Measurements from ENCODE around the gene CRELD2.

CRELD2 gene, protein sequence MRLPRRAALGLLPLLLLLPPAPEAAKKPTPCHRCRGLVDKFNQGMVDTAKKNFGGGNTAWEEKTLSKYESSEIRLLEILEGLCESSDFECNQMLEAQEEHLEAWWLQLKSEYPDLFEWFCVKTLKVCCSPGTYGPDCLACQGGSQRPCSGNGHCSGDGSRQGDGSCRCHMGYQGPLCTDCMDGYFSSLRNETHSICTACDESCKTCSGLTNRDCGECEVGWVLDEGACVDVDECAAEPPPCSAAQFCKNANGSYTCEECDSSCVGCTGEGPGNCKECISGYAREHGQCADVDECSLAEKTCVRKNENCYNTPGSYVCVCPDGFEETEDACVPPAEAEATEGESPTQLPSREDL

DNA sequence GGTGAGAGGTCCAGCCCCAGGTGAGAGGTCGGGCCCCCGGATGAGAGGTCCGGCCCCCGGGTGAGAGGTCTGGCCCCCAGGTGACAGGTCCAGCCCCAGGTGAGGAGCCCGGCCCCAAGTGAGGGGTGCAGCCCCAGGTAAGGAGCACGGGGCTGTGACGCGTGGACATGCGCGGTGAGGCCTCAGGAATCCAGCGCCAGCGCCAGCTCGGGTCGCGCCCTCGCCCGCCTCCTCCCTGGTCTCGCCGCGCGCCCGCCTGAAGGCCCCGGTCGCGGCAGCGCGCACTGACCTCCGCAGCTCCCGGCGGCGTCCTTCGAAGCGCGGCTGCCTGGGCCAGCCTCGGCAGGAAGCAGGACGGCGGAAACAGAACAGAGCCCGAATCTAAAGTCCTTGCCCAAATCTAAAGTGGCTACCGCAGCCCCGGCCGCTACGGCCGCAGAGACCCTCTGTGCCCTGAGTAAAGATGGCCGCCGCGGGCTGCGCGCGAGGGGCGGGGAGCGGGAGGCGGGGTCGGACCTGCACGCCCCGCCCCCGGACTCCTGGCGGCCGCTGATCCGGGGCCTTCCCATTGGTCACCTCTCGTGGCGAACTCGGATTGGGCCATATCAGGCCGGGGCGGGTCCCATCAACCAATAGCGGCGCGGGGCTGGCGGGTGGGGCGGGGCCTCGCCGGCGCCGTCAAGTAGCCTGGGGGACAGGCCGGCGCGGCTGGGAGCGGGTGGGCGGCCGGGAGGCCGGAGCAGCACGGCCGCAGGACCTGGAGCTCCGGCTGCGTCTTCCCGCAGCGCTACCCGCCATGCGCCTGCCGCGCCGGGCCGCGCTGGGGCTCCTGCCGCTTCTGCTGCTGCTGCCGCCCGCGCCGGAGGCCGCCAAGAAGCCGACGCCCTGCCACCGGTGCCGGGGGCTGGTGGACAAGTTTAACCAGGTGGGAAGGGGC is at the start of gene CRELD2, which contains the start of gene ALG12:
Gene CRELD2 (plus strand): TSS at position 661 of the 937 bp plus-strand sequence. CDS start 136 bp downstream, at position 797.
Gene ALG12 (minus strand): TSS at position 465 of the 937 bp plus-strand sequence. CDS start 4,673 bp downstream, outside the sequence.
- in situ Hi-C loops (cut with MboI; ENCODE audit: low sequenced_read_pairs): no loop called here

DNA sequence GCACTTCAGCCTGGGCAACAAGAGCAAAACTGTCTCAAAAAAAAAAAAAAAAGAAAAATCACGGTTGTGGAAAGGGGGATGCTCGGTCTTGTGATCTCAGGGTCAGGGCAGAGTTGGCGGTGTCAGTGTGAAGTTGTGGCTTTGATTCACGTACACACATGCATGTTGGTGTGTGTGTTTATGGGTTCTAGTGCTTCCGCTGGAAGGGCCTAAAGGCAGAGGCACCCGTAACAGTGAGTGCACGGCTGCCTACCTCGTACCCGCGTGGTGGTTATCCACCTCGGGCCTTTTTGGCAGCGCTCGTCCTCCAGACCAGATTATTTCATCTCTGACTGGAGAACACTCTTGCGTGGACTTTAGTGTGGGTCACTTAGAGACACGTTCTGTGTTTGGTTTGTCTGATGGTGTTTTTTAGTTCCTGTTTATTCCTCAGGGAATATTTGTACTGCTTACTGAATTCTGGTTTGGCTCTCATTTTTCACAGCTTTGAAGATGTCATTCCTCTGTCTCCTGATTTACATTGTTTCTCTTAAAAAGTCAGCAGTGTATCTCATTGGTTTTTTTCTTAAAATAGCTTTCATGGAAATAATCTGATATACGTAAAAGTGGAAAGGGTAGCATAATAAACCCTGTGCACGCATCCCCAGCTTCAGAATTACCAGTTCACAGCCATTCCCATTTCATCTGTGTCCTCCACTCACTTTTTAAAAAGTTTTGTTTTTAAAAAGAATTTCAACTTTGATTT is 49.2 kb upstream of the CRELD2 start:
- in situ Hi-C loops (cut with MboI; ENCODE audit: low sequenced_read_pairs): no loop called here

DNA sequence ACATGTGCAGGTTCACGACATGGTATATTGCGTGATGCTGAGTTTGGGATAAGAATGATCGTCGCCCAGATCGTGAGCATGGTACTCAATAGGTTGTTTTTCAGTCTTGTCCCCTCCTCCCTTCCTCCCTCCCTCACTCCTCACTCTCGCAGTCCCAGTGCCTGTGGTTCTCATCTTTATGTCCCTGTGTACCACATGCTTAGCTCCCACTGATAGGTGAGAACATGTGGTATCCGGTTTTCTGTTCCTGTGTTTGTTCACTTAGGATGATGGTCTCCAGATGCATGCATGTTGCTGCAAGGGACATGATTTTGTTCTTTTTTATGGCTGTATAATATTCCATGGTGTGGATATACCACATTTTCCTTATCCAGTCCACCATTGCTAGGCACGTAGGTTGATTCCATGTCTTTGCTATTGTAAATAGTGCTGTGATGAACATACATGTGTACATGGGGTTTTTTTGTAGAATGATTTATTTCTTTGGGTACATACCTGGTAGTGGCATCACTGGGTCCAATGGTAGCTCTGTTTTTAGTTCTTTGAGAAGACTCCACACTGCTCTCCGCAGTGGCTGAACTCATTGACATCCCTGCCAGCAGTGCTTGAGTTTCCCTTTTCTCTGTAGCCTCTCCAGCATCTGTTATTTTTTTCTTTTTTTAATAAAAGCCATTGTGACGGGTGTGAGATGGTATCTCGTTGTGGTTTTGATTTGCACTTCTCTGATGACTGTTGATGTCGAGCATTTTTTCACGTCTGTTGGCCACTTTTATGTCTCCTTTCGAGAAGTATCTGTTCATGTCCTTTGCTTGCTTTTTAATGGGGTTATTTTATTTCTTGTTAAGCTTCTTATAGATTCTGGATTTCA is 48.4 kb upstream of the CRELD2 start:
- in situ Hi-C loops (cut with MboI; ENCODE audit: low sequenced_read_pairs): no loop called here

DNA sequence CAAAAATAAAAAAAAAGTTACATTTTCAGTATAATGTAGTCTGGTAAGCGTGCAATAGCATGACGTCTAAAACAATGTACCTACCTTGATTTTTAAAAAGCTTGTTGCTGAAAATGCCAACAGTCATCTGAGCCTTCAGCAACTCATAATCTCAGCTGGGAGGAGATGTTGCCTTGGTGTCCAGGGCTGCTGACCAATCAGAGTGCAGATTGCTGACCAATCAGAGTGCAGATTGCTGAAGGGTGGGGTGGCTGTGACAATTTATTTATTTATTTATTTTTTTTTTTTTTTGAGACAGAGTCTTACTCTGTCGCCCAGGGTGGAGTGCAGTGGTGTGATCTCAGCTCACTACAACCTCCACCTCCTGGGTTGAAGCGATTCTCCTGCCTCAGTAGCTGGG is 47.0 kb upstream of the CRELD2 start:
- in situ Hi-C loops (cut with MboI; ENCODE audit: low sequenced_read_pairs): no loop called here

DNA sequence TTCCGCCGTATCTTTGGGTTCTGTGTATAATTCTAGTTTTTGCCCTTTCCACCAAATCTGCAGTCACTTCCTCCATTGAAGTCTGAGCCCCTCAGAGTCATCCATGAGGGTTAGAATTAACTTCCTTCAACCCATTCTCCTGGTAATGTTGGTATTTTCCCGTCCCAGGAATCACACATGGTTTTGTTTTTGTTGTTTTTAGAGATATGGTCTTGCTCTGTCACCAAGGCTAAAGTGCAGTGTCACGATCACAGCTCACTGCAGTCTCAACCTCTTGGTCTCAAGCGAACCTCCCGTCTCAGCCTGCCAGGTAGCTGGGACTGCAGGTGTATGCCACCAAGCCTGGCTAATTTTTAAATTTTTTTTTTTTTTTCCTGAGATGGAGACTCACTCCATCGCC is 46.1 kb upstream of the CRELD2 start:
- in situ Hi-C loops (cut with MboI; ENCODE audit: low sequenced_read_pairs): no loop called here

DNA sequence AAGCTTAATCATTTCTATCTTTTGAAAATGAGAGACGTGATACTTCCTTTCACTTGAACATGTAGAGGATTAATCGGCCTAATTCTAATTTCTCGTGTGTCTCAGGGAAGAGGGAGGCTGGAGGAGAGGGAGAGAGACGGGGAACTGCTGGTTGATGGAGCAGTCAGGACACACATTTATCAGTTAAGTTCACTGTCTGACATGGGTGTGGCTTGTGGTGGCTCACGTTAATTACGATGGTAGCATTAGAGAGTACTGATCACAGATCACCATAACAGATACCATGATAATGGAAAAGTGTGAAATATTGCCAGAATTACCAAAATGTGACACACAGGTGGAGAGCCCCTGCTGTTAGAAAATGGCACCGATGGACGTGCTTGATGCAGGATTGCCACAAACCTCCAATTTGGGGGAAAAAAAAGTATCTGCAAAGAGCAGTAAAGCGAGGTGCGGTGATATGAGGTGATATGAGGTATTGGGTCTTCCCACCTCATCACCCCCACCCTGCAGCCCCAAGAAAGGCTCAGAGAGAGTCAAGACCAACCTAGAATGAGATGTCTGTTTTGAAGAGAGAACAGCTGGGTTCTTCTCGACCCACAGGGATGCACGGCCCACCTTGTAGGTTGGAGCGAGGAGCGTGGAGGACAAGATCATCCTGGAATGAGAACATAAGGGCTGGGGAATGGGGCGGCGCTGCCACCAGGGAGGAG is 45.0 kb upstream of the CRELD2 start:
- in situ Hi-C loops (cut with MboI; ENCODE audit: low sequenced_read_pairs): no loop called here

DNA sequence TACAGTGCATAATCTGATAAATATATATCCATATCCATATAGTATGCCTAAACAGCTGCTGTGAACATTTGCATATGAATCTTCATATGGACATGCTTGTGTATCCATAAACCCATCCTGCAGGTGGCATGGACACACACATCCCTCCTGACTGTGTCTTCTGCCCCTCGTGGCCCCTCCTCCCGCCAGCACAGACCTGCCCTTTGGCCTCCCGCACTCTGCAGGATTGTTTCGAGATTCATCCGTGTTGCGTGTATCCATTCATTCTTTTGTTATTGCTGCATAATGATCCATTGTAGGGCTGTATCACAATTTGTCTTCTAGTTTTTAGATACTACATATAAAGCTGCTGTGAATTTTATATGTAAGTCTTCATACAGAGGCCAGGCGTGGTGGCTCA is 40.8 kb upstream of the CRELD2 start:
- in situ Hi-C loops (cut with MboI; ENCODE audit: low sequenced_read_pairs): no loop called here

DNA sequence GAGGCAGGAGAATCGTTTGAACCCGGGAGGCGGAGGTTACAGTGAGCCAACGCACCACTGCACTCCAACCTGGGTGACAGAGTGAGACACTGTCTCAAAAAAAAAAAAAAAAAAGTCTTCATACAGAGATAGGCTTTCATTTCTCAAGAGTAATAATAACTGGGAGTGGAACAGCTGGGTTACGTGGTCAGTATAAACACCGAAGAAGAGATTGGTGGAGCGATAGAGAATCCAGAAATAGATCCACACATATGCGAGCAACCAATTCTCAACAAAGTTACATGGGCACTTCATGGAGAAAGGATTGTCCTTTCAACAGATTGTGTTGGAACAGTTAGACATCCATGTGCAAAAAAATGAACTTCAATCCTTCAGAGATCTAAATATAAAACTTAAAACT is 40.2 kb upstream of the CRELD2 start:
- in situ Hi-C loops (cut with MboI; ENCODE audit: low sequenced_read_pairs): no loop called here

DNA sequence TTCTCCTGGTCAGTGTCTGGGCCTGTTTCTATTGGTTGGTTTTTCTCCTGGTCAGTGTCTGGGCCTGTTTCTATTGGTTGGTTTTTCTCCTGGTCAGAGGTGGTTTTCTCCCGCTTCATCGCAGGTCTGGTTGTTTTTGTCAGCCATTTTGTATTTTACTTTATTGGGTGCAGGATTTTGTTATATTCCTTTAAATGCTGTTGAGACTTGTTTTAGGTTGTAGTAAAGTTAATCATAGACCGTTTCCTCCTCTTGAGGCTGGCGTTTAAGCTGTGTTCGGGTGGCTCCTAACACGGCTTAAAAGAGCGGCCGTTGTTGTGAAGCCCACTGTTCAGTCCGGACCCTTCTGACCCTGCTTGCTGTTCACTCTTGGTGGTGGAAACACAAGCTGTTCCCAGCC is 38.6 kb upstream of the CRELD2 start:
- in situ Hi-C loops (cut with MboI; ENCODE audit: low sequenced_read_pairs): no loop called here

DNA sequence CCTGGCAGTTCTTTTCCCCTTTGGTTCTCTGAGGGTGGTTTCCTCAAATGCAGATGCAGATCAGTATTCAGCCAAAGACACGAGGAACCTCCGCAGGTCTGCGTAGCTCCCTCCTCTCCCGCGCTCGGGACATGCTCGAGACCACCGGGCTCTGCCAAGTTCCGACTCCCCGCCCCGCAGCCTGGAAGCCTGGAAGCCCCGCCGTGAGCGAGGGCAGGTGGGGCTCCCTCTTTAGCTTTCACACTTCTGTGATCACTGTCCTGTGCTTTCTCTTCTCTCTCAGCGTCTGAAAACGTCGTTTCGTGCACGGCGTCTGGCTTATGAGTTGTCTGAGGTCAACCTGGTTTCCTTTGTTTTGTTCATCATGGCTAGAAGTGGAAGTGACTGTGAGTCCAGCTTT is 38.2 kb upstream of the CRELD2 start:
- in situ Hi-C loops (cut with MboI; ENCODE audit: low sequenced_read_pairs): no loop called here

DNA sequence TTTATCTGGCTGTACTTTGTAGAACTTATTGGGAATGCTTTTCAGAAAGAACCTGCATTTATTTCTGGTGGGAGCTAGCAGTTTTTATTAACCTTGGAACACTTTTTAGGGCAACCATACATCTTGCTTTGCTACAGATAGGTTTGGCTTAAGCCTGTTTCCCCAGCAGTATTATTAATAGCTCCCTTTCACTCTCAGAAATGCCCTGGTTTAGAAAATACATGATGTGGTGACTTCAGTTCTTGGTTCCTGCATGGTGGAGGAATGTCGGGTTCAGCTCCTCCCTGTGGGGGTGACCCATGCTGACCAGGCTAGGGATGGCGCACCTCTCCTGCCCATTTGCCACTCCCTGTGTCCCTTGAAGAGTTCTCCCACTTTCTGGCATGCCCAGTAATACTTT is 36.6 kb upstream of the CRELD2 start:
- in situ Hi-C loops (cut with MboI; ENCODE audit: low sequenced_read_pairs): no loop called here

DNA sequence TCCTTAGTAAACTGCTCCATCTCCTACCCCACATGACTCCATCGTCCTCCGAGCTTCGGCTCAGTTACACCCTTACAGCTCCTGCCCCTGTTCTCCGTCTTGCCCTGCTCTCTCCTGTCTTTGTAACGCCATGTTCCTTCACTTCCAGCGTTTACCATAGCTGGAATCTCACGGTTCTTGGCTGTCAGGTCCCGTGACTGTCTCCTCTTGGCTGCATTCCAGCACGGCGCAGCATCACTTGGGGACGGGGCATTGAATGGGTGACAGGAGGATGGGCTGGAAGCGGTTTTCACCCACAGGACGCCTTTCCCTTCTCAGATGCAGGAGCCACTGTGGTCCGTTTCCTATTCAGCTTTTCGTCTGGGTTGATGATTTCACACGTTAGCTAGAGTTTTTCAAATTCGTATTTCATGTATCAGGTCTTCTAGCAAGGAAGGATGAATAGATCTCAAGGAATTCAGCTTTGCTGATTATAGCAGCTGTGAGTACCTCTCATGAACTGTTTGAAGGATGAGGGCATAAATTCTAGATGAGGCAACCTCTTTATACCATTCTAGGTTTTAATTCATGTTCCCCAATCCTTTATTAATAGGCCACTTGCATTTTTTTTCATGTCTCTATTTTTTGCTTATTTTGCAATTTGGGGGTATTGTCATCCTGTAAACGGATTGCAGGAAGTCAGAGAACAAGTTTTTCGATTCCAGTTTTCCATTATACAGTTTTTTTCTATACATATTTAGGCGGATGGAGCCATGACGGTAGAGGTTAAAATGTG is 35.7 kb upstream of the CRELD2 start:
- in situ Hi-C loops (cut with MboI; ENCODE audit: low sequenced_read_pairs): no loop called here

DNA sequence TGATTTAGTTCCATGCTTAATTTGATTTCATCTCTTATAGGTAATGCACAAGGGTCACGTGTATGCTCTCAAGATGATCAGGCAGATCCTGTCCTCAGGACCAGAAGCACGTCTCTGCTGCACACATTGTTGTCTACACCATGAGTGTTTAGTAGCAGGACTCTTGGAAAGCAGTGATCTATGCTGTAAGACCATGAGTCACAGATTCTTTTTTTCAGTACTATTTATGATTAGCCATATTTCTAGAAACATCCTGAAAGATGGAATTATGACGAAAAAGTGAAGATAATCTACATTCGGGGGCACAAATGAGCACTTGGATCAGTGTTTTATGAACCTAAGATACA is 35.2 kb upstream of the CRELD2 start:
- in situ Hi-C loops (cut with MboI; ENCODE audit: low sequenced_read_pairs): no loop called here

DNA sequence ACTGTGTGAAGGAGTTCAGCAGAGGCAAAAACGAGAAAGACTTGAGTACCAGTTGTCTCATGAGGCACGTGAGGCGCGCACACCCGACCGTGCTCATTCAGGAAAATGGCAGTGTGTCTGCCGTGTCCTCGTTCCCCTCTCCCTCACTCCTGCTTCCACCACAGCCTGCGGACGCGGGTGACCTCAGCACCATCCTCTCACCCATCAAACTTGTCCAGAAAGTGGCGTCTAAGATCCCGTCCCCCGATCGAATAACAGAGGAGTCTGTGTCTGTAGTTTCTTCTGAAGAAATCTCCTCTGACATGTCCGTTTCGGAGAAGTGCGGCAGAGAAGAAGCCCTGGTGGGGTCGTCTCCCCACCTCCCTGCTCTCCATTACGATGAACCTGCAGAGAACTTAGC is 34.4 kb upstream of the CRELD2 start:
- in situ Hi-C loops (cut with MboI; ENCODE audit: low sequenced_read_pairs): no loop called here

DNA sequence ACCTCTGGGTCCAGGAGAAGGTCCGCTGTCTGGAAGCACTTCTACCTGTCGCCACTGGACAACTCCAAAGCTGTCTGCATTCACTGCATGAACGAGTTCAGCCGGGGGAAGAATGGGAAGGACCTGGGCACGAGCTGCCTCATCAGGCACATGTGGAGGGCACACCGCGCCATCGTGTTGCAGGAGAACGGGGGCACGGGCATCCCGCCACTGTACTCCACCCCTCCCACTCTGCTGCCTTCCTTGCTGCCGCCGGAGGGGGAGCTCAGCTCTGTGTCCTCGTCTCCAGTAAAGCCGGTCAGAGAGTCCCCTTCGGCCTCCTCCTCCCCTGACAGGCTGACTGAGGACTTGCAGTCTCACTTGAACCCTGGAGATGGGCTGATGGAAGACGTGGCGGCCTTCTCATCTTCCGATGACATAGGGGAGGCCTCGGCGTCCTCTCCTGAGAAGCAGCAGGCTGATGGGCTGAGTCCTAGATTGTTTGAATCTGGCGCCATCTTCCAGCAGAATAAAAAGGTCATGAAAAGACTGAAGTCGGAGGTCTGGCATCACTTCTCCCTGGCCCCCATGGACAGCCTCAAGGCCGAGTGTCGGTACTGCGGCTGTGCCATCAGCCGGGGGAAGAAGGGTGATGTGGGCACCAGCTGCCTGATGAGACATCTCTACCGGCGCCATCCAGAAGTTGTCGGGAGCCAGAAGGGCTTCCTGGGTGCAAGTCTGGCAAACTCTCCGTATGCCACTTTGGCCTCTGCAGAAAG is 33.8 kb upstream of the CRELD2 start:
- in situ Hi-C loops (cut with MboI; ENCODE audit: low sequenced_read_pairs): no loop called here

DNA sequence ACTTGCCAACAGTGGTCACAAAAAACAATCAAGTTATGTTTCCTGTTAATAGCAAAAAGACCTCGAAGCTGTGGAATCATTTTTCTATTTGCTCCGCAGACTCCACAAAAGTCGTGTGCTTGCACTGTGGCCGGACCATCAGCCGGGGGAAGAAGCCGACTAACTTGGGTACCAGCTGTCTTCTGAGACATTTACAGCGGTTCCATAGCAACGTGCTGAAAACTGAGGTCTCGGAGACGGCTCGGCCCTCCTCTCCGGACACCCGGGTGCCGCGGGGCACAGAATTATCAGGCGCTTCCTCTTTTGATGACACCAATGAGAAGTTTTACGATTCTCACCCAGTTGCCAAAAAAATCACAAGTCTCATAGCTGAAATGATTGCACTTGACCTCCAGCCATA is 33.2 kb upstream of the CRELD2 start:
- in situ Hi-C loops (cut with MboI; ENCODE audit: low sequenced_read_pairs): no loop called here

DNA sequence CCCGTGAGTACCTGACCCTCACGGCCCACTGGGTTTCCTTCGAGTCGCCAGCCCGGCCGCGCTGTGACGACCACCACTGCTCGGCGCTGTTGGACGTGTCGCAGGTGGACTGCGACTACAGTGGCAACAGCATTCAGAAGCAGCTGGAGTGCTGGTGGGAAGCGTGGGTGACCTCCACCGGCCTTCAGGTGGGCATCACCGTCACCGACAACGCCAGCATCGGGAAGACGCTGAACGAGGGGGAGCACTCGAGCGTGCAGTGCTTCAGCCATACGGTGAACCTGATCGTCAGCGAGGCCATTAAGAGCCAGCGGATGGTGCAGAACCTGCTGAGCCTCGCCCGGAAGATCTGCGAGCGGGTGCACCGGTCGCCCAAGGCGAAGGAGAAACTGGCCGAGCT is 32.6 kb upstream of the CRELD2 start:
- in situ Hi-C loops (cut with MboI; ENCODE audit: low sequenced_read_pairs): no loop called here

DNA sequence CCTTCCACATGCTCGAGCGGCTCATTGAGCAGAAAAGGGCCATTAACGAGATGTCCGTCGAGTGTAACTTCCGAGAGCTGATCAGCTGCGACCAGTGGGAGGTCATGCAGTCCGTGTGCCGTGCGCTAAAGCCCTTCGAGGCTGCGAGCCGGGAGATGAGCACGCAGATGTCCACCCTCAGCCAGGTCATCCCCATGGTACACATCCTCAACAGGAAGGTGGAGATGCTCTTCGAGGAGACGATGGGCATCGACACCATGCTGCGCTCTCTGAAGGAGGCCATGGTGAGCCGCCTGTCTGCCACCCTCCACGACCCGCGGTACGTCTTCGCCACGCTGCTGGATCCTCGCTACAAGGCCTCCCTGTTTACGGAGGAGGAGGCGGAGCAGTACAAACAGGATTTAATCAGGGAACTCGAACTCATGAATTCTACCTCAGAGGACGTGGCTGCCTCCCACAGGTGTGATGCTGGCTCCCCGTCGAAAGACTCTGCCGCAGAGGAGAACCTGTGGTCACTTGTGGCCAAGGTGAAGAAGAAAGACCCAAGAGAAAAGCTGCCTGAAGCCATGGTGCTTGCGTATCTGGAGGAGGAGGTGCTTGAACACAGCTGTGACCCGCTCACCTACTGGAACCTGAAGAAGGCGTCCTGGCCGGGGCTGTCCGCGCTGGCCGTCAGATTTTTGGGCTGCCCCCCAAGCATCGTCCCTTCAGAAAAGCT is 31.9 kb upstream of the CRELD2 start:
- in situ Hi-C loops (cut with MboI; ENCODE audit: low sequenced_read_pairs): no loop called here

Measured in HL-60/S4 treated with phorbol 12-myristate 13-acetate at 8.2 ng/mL for 4 days and 3 days (cell line).